Transverse colon (tissue), 4 donors: Measurements from ENCODE around the gene ACACA.

Experiments used
- POLR2A ChIP-seq: fragments of 450-650 bp; IDR thresholded peaks from one replicate; pipeline ENCODE4 v1.6.1; 2016; ENCODE audit warnings: antibody characterized with exemption, mild to moderate bottlenecking, moderate library complexity
- POLR2AphosphoS5 ChIP-seq, 3 donors: sonication (generic); formaldehyde crosslinking; IDR thresholded peaks; one replicate each; pipeline ENCODE4 v1.6.1; 2016; ENCODE audit warnings: antibody characterized with exemption in 3 of 3
- TF ChIP-seq, protein P1 (sequence below), 5 experiments: fragments of 200-600 bp in 3 of 5; fragments of 450-650 bp in 2 of 5; sonication (generic) in 3 of 5; IDR thresholded peaks; 1 replicate in 2 of 5; 2 replicates in 3 of 5; pipeline ENCODE4 v1.5.1; 2016 to 2017; ENCODE audit warnings: antibody characterized with exemption in 5 of 5, inconsistent platforms in 3 of 5, mild to moderate bottlenecking in 2 of 5, moderate library complexity in 1 of 5

GRCh38 chr17:37368577-37368976, 38.1 kb downstream of the ACACA start:
- TF ChIP-seq POLR2A (no peak), POLR2AphosphoS5 (IDR thresholded peaks at IDR 0.05) (no peak)
- TF ChIP-seq, protein P1, sequence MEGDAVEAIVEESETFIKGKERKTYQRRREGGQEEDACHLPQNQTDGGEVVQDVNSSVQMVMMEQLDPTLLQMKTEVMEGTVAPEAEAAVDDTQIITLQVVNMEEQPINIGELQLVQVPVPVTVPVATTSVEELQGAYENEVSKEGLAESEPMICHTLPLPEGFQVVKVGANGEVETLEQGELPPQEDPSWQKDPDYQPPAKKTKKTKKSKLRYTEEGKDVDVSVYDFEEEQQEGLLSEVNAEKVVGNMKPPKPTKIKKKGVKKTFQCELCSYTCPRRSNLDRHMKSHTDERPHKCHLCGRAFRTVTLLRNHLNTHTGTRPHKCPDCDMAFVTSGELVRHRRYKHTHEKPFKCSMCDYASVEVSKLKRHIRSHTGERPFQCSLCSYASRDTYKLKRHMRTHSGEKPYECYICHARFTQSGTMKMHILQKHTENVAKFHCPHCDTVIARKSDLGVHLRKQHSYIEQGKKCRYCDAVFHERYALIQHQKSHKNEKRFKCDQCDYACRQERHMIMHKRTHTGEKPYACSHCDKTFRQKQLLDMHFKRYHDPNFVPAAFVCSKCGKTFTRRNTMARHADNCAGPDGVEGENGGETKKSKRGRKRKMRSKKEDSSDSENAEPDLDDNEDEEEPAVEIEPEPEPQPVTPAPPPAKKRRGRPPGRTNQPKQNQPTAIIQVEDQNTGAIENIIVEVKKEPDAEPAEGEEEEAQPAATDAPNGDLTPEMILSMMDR (IDR thresholded peaks at IDR 0.05) = no peak
